K562 (cell line): Measurements from ENCODE around the gene PRUNE1. TPM values are rescaled to one million over a fixed set of nuclear protein-coding genes. Genes with fewer than 3 reads are reported as not detected.

ENCODE experiments used
- CREBBP ChIP-seq: IDR thresholded peaks from one replicate; pipeline ENCODE4 v1.6.1; 2012; ENCODE audit warnings: low read depth, mild to moderate bottlenecking, control low read depth, inconsistent platforms, low read length
- DMBX1 ChIP-seq: fragments of 250-450 bp; sonication (Bioruptor Pico); IDR thresholded peaks from 2 replicates; pipeline ENCODE4 v1.8.0; 2022; ENCODE audit warnings: inconsistent platforms, mild to moderate bottlenecking, moderate library complexity, borderline replicate concordance
- E2F3 ChIP-seq: fragments of 250-450 bp; sonication (Bioruptor Pico); IDR thresholded peaks from 2 replicates; pipeline ENCODE4 v1.4.0; 2020; ENCODE audit warnings: mild to moderate bottlenecking
- E4F1 ChIP-seq: fragments of 250-450 bp; sonication (Bioruptor Pico); IDR thresholded peaks from 2 replicates; pipeline ENCODE4 v1.5.0; 2021; ENCODE audit warnings: mild to moderate bottlenecking, borderline replicate concordance
- ELF2 ChIP-seq: fragments of 250-450 bp; sonication (Bioruptor Pico); IDR thresholded peaks from 2 replicates; pipeline ENCODE4 v1.5.0; 2021; ENCODE audit warnings: mild to moderate bottlenecking
- EP400 ChIP-seq: fragments of 450-650 bp; IDR thresholded peaks from 2 replicates; pipeline ENCODE4 v1.6.1; 2017; ENCODE audit warnings: antibody characterized with exemption, mild to moderate bottlenecking, moderate library complexity
- ESRRA ChIP-seq: fragments of 450-650 bp; IDR thresholded peaks from 2 replicates; pipeline ENCODE4 v1.6.1; 2014; ENCODE audit warnings: low read depth, mild to moderate bottlenecking, moderate library complexity, borderline replicate concordance
- GTF2E2 ChIP-seq: fragments of 200-800 bp; sonication (Bioruptor generic); IDR thresholded peaks from 2 replicates; pipeline ENCODE4 v1.6.1; 2016; ENCODE audit warnings: missing genetic modification characterization, missing compliant biosample characterization
- HCFC1 ChIP-seq: IDR thresholded peaks from 2 replicates; pipeline ENCODE4 v1.6.1; 2012; ENCODE audit warnings: low read depth, low read length, improper control_type of control experiment
- HDGF ChIP-seq: fragments of 450-650 bp; IDR thresholded peaks from 2 replicates; pipeline ENCODE4 v1.6.1; 2016
- LEF1 ChIP-seq: fragments of 450-650 bp; IDR thresholded peaks from 2 replicates; pipeline ENCODE4 v1.6.1; 2016; ENCODE audit warnings: mild to moderate bottlenecking
- NCOR1 ChIP-seq: fragments of 450-650 bp; IDR thresholded peaks from 2 replicates; pipeline ENCODE4 v1.6.1; 2016; ENCODE audit warnings: mild to moderate bottlenecking, moderate library complexity
- RBM22 ChIP-seq: fragments of 200-400 bp; formaldehyde crosslinking; IDR thresholded peaks from 2 replicates; pipeline ENCODE4 v1.6.1; 2018; ENCODE audit warnings: low read length, low read depth; ENCODE audit not compliant: poor library complexity, severe bottlenecking
- RHOXF2B ChIP-seq: fragments of 250-450 bp; sonication (Bioruptor Pico); conservative IDR thresholded peaks from 2 replicates; pipeline ENCODE4 v1.5.1; 2021
- SMARCA5 ChIP-seq: fragments of 450-650 bp; IDR thresholded peaks from 2 replicates; pipeline ENCODE4 v1.6.1; 2016
- TBL1XR1 ChIP-seq, 2 experiments: IDR thresholded peaks; 2 replicates each; pipeline ENCODE4 v1.6.1; 2012; ENCODE audit warnings: improper control_type of control experiment in 2 of 2, low read length in 2 of 2, mild to moderate bottlenecking in 1 of 2
- THAP7 ChIP-seq: fragments of 250-450 bp; sonication (Bioruptor Pico); IDR thresholded peaks from 2 replicates; pipeline ENCODE4 v1.5.0; 2021
- ZC3H8 ChIP-seq: fragments of 450-650 bp; IDR thresholded peaks from 2 replicates; pipeline ENCODE4 v1.6.1; 2017
- ZNF277 ChIP-seq: fragments of 250-450 bp; sonication (Bioruptor Pico); IDR thresholded peaks from 2 replicates; pipeline ENCODE4 v1.8.0; 2022; ENCODE audit warnings: inconsistent platforms, mild to moderate bottlenecking, moderate library complexity, borderline replicate concordance
- ZNF395 ChIP-seq: fragments of 200-800 bp; sonication (Bioruptor generic); IDR thresholded peaks from 2 replicates; pipeline ENCODE4 v1.6.1; 2017; ENCODE audit warnings: missing genetic modification characterization, missing compliant biosample characterization
- ZNF398 ChIP-seq: fragments of 250-450 bp; sonication (Bioruptor Pico); IDR thresholded peaks from 2 replicates; pipeline ENCODE4 v1.8.0; 2021; ENCODE audit warnings: moderate library complexity, mild to moderate bottlenecking, inconsistent platforms
- ZNF445 ChIP-seq: fragments of 250-450 bp; sonication (Bioruptor Pico); IDR thresholded peaks from 2 replicates; pipeline ENCODE4 v1.4.0; 2020; ENCODE audit warnings: low read depth, mild to moderate bottlenecking, moderate library complexity
- ZNF778 ChIP-seq: fragments of 450-650 bp; formaldehyde crosslinking; IDR thresholded peaks from 2 replicates; pipeline ENCODE4 v1.4.0; 2020; ENCODE audit warnings: mild to moderate bottlenecking, moderate library complexity
- polyA plus RNA-seq, 8 experiments: library from polyadenylated mRNA; depleted of rRNA in 4 of 8; stranded (reverse) in 5 of 8; unstranded in 3 of 8; fragments of >200 nt; fragmentation: Nextera tagmentation in 2 of 8; fragmentation: Illumina TruSeq in 1 of 8; extraction: Ambion mirVana in 2 of 8; extraction: Trizol in 1 of 8; gene quantifications; 2 replicates each; pipeline versions ENCODE4 v1.2.1 to v1.2.3, GENCODE V29; 2011 to 2014; ENCODE audit warnings: inconsistent platforms in 1 of 8, missing spikeins in 1 of 8
- total RNA-seq, 7 experiments: library from RNA; depleted of rRNA in 6 of 7; stranded (reverse); fragments of >200 nt in 6 of 7; fragmentation: Illumina TruSeq in 2 of 7; extraction: Trizol in 2 of 7; gene quantifications; 2 replicates each; pipeline versions ENCODE4 v1.2.1 to v1.2.3, GENCODE V29; 2011 to 2021; ENCODE audit warnings: low replicate concordance in 1 of 7

The PRUNE1 gene
- total and polyA plus RNA-seq, 9 of the 15 experiments (the other 6 are each of a cell fraction or from before 2014, with no cell fraction given), result 16.7 to 48.3 (median 26.2) TPM

- no peak for TF ChIP-seq ZNF277 (CRISPR knock-in tag)
- TF ChIP-seq SMARCA5, result no peak
- TF ChIP-seq EP400, result peak; percentile 75
- TF ChIP-seq HDGF, result peak; percentile 92
- TF ChIP-seq RBM22, result no peak
- TF ChIP-seq E4F1, result no peak
- TF ChIP-seq ZNF778, result no peak
- peak; percentile 77 for TF ChIP-seq DMBX1 (CRISPR knock-in tag)
- no peak for TF ChIP-seq RHOXF2B (CRISPR knock-in tag)
- TF ChIP-seq HCFC1, result no peak
- no peak for TF ChIP-seq ZNF395
- TF ChIP-seq LEF1, result peak; percentile 86
- peak in 1 of 2 experiments; percentile 32; a peak in 1 of 4 replicates for TF ChIP-seq TBL1XR1 (IDR thresholded peaks at IDR 0.05; ENCODE audit: low read length in 2 of 2)
- TF ChIP-seq ZC3H8, result no peak; the same call in 1 of the 2 replicates
- no peak for TF ChIP-seq ZNF398 (CRISPR knock-in tag)
- TF ChIP-seq THAP7 (CRISPR knock-in tag), result no peak
- no peak for TF ChIP-seq ZNF445 (CRISPR knock-in tag)
- peak; percentile 88 for TF ChIP-seq ESRRA
- TF ChIP-seq ELF2 (CRISPR knock-in tag), result no peak
- peak; percentile 82 for TF ChIP-seq NCOR1
- TF ChIP-seq GTF2E2, result no peak
- no peak for TF ChIP-seq CREBBP
- no peak for TF ChIP-seq E2F3 (CRISPR knock-in tag)
These were observed 46.8 kb downstream of the PRUNE1 start (continued) for GRCh38 chr1:151054971-151055547.
